Measurements from ENCODE around the gene ASAP2.

ASAP2 gene

DNA sequence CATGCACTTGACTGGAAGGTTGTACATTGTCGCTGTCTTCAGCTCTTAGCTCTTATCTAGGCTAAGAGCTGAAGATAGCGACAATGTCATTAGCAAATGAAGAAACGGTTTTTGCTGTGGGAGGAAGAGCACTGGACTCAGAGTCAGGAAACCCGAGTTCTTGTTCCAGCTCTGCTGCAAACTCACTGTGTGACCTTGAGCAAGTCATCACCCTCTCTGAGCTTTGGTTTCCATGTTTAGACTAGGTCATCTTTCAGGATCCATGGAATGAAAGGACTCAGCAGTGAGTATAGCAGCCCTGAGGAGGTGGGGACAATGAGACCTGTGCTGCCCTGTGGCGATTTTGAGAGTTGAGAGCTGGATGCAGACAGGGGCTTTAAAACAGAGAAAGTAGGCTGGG, 85.3 kb downstream of the ASAP2 start:
- no peak overlapping the region for H3K4me3 ChIP-seq (ENCODE audit: low read depth, low read length)

DNA sequence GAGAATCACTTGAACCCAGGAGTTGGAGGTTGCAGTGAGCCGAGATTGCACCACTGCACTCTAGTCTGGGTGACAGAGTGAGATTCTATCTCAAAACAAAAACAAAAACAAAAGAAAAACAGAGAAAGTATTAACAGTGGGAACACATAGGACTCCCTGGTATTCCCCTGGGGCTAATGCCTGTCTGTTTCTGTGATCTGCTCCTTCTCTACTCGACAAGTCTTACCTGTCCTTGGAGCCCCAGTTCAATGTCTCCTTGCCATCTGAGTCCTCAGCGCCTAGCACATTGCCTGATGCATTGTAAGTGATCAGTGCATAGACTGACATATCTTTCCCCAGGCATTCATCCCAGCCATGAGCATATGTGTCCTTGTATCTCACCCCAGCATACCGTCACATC, 85.8 kb downstream of the ASAP2 start:
- no peak overlapping the region for H3K4me3 ChIP-seq (ENCODE audit: low read depth, low read length)

DNA sequence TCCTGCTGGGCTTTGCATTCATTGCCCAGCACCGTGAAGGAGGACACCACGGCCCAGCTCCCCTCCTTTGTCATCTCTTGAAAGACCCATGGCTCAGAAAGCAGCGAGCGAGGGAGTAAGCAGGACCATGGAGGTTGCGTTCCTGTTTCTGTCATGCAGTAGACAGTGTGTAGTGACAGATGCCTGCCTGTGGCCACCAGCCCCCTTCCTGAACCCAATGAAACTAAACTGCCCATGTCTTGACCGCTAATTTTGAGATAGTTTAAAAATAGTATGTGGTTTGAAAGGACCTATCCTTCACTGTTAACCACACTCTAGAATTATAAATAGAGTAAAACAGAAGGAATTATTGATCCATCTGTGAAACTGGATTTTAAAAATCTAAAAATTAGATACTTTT, 88.2 kb downstream of the ASAP2 start:
- no peak overlapping the region for H3K4me3 ChIP-seq (ENCODE audit: low read depth, low read length)

DNA sequence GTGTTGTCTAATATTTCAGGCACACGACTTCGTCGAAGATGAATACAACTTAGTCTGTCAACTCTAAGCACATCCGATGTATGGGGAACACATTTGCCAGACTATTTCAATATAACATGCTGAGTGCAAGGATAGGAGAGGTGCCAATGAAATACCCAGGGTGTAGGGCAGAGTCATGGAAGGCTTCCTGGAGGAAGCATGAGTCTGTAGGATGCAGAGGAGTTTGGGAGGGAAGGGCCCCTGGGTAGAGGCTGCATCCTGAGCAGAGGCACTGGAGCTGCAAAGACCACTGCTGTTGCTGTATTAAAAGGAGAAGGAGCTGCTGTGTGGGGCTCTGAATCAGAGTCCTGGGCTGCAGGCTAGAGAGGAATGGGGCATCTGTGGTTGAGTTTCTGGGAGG, 89.9 kb downstream of the ASAP2 start:
- H3K4me3 ChIP-seq (ENCODE audit: low read depth, low read length) = no peak overlapping the region

DNA sequence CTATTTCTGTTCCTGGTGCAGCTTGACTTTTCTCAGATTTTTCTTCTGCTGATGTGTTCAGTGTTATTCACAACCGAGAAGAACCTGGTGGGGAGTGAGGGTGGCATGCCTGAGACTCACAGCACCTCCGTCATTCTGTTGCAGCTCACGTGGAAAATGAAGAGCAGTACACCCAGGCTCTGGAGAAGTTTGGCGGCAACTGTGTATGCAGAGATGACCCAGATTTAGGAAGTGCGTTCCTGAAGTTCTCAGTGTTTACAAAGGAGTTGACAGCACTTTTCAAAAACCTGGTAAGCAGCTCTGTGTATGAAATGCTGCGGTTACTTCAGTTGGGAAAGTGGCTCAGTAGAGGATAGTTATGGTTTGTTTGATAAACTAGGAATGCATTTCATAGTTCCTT, 90.5 kb downstream of the ASAP2 start:
- no peak overlapping the region for H3K4me3 ChIP-seq (ENCODE audit: low read depth, low read length)

DNA sequence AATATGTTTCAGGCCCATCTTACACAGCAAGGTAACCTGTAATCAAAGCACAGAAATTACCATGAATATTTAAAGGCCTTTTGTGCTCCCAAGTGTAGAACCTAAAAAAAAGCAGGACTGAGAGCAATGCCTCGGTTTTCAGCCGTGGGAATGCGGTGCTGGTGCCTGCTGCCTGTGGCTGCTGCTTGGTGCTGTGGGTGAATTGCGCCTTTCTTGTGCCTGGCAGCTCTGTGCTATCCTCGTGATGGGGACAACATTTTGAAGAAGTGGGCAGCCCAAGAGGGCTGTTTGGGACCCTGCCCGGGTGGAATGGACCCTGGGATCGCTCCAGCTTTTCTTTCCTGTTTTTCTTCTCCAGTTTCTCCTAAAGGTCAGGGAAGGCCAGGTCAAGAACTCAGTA, 91.2 kb downstream of the ASAP2 start:
- H3K4me3 ChIP-seq (ENCODE audit: low read depth, low read length) = no peak overlapping the region

DNA sequence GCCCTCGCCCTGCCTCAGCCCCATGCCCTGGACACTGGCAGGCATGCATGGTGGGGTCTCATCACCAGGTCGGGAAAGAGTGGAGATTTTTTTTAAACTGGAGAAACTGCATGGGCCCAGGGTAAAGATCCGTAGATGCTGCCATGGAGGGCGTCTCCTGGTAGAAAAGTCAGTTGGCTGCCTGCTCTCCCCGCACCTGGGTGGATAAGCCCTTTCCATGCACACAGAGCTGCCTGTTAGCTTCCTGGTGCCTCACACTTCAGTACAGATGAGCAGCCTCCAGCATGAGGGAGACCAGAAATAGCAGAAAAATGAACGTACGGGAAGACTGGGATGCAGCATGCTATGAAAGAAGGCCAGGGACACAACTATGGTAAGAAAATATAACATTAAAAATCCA, 92.0 kb downstream of the ASAP2 start:
- no peak overlapping the region for H3K4me3 ChIP-seq (ENCODE audit: low read depth, low read length)

DNA sequence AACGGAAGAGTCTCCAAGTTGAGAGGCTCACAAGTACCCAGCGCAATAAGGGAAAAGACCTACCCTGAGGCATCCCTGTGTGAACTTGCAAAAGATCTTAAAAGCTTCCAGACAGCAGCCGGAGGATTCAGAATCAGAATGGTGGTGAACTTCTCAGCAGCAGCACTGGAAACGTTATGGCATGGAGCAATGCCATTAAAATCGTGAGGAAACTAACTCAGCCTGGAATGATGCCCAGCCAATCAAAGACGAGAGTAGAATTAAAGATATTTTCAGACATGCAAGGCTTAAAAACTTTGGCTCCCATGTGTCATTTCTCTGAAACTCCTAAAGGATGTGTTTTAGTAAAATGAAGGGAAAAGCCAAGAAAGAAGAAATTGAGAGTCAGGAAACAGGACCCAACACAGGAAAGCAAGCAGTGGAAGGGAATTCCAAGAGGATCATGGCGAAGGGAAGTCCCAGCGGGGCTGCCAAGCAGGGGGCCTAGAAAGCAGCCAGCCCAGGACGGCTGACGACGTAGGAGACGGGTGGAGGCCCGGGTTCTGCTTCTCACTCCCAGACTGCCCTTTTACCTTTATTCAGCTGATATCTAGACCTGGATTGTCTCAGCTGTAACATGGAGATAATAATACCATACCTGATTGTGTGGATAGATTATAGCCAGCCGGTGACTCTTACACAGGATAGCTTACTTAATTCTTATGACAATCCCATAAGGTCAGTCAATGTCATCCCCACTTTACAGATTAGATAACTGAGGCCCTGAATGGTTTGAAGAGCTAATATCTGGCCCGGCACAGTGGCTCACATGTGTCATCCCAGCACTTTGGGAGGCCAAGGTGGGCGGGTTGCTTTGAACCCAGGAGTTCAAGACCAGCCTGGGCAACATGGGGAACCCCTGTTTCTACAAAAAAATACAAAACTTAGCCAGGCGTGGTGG, 92.8 kb downstream of the ASAP2 start:
- no peak overlapping the region for H3K4me3 ChIP-seq (ENCODE audit: low read depth, low read length)

DNA sequence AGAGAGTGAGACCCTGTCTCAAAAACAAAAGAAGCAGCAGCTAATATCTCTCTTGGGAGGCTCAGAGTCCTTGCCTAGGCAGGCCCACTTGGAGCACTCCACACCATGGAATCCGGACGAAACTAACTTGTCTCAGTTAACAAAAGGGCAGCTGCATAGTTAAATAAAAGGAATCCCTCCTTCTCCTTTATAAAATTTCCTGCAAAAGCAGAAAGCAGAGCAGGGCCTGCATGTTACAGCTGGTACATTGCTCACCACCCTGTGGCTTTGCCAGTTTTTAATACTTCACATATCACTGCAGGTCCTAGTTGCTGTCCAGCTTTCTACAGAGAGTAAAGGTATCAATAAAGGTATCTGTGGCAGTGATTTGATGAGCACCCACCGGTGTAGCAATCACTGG, 93.6 kb downstream of the ASAP2 start:
- no peak overlapping the region for H3K4me3 ChIP-seq (ENCODE audit: low read depth, low read length)

DNA sequence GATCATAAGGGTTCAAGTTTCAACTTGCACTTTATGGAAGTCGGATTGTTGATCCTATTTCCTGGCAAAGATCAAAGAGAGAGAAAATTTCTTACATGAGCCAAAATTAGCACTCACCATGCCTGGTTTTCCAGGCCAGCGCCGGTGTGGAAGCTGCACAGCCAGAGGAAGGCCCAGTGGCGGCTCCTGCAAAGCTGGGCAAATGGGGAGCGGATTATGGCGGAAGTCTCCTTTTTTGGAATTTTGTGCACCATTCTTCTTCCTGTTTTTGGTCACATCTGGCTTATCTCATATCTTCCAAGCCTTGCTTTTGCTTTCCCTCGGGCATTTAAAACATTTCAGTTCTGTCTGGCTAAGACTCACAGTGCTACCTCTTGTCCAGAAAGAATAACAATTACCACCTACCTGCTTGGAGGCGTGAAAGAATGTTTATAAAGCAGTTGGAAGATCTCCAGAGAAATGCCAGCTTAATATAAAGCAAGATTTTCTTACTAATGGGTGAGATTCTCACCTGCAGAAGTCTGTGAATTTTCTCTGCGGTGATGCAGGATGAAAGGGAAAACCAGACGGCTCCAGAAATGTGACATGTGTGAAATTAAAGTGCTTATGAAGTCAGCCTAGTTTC, 94.3 kb downstream of the ASAP2 start:
- no peak overlapping the region for H3K4me3 ChIP-seq (ENCODE audit: low read depth, low read length)

DNA sequence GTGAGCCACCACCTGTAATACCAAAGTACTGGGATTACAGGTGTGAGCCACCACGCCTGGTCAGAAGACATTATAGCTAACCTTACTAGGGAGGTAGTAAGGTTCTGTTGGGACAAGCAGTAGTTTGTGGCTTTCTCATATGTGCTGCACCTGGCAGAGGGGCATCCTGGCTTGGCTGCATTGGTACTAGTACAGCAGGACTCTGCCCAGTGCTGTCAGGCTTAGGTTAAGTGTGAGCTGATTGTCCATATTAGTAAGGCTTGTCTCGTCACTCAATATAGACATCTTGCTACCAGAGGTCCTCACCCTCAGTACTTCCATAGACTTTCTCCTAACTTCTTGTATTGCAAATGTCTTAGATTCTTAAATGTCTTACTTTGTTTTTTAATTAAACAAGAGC, 96.1 kb downstream of the ASAP2 start:
- no peak overlapping the region for H3K4me3 ChIP-seq (ENCODE audit: low read depth, low read length)

DNA sequence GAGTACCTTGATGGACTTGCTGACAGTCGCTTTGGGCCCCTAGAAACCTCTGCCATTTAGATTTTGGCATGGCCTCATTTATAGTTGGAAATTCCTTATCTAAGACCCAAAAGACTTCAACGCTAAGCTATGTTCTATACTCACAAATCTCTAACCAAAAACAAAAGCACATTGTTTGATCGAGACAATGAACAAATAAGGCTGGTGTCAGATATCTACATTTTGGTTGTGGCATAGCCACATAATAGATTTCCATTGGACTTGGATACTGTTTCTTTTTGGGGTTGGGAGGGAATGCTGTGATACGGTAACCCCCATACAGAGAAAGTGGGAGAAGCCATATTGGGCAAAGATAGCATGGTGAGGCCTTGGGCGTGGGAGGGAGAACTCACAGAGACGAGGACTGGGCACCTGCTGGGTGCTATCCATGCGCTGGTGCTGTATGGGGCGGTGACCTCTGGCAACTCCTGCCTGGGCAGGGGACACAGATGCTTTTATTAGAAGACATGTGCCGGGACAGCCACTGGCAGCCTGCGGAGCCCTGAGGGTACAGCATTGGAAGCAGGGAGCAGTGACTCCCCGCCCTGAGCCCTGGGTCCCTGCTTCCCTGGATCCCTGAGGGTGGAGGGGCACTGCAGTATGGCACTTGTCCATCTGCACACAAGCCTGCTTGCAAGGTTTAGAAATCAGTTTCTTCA, 97.1 kb downstream of the ASAP2 start:
- no peak overlapping the region for H3K4me3 ChIP-seq (ENCODE audit: low read depth, low read length)

DNA sequence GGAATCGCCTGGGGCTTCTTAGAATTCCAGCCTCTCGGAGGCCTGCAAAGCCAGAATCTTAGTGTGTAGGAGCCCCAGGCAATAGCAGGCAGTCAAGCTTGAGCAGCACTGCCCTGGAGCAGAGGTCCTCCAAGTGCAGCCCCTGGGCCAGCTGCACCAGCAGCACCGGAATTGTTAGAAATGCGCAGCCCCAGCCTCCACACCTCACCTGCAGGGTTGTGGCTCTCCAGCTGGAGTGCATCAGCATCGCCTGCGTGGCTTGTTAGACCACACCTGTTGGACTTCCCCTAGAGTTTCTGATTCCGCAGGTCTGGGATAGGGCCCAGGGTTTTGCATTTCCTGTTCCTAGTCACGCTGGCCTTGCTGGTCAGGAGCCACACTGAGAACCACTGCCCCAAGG, 100.3 kb downstream of the ASAP2 start:
- H3K4me3 ChIP-seq (ENCODE audit: low read depth, low read length) = no peak overlapping the region

DNA sequence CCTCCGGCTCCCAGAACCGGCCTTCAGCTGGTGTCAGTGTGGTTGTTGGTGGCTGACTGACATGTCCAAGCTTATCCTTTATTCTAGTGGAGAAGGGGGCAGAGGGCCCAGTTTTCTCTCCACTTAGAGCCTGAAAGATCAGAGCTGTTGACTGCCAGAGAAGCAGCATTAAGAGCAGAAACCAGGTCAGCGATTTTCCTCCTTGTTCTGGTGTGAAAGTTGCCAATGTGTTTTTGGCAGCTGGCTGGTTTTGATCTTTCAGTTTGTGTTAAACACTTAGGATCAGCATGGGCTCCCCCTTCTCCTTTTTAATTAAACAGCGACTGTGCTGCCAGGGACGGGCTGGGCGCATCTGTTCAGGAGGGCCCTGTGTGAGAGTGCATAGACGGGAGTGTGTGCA, 100.9 kb downstream of the ASAP2 start:
- no peak overlapping the region for H3K4me3 ChIP-seq (ENCODE audit: low read depth, low read length)

DNA sequence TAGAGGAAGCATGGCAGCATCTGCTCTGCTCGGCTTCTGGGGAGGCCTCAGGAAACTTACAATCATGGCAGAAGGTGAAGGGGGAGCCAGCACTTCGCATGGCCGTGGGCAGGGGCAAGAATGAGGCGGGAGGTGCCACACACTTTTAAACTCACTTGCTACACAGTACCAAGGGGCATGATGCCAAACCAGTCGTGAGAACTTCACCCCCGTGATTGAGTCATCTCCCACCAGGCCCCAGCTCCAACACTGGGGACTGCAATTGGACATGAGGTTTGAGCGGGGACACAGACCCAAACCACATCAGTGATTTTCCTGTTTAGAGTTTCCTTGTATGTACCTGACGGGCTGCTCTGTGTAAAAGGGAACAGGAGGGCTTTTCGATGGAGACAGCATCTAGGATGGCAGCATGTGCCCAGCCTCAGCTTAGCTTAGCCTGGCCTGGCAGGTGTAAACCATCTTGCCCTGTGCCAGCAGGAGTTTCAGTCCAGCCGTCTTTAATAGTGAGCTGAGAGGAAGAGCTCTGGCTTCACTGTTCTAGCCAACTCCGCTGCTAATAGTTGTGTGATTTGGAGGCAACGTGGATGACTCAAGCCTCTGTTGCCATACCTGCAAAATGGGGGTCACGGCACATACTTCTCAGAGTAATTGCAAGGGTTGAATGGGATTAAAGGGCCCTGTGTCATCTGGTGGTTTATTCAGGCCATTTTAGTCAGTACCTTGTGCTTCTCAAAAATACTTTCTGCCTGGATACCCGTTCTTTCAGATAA, 101.8 kb downstream of the ASAP2 start:
- no peak overlapping the region for H3K4me3 ChIP-seq (ENCODE audit: low read depth, low read length)

DNA sequence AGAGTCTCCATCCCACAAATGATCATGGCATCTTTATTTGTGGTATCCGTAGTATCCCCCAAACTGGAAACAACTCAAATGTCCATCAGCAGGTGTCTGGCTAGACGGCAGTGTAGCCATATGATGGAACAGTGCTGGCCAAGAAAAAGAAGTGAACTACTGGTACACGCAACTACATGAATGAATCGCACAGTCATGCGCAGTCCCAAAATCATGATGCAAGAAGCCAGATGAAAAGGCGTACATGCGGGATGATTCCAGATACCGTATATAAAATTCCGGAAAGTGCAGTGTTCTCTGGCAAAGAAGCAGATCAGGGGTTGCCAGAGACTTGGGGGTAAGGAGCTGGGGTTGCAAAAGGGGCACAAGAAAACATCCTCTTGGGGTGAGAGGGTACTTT, 102.5 kb downstream of the ASAP2 start:
- no peak overlapping the region for H3K4me3 ChIP-seq (ENCODE audit: low read depth, low read length)

DNA sequence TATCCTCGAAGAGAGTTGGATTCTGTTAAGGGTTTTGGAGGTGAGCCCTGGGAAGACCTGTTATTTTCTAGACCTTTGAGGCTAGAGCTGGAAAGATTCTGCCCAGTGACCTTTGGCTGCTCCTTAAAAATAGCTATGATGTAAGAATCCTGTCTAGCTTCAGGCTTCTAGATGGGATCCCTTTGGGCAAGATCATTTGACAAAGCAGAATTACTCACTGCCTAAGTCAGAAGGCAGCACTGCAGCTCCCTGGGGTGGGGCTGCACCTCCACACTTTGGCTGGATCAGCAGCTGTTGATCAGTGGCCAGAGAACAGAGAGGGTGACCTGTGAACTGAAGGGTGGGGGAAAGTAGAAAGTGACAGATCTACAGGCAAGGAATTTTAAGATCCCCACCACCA, 103.8 kb downstream of the ASAP2 start:
- no peak overlapping the region for H3K4me3 ChIP-seq (ENCODE audit: low read depth, low read length)

DNA sequence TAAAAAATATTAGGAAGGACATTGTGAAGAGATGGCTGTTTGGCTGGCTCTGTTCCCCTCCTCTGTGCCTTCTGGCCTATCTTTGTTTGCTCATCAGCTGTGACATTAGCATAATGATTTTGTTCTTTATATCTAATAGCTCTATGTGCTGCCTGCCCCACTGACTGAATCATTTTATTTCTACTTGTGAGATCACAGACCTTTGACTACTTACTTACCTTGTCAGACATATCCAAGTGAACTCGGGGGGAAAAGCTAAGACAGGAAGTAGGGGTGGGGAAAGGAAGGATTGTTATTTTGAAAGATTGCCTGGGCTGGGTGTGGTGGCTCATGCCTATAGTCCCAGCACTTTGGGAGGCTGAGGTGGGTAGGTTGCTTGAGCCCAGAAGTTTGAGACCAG, 104.2 kb downstream of the ASAP2 start:
- H3K4me3 ChIP-seq (ENCODE audit: low read depth, low read length) = no peak overlapping the region

DNA sequence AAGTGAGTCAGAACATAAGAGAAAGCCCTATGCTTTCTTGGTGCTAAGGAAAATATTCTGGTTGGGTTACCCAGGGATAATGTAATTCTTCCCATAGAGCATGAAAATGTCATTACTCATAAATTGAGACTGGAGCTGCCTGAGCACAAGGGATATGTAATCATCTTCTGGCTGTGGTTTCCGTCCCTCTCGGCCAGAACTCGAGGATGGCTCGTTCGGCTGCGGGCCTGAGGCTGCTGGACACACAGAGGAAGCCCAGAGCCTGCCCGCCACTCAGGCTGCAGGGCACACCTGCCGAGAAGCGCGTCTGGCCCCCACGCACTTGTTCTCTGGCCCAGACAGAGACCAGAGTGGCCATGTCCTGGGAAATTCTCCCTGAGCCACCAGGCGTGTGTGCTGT, 104.9 kb downstream of the ASAP2 start:
- H3K4me3 ChIP-seq (ENCODE audit: low read depth, low read length) = no peak overlapping the region

DNA sequence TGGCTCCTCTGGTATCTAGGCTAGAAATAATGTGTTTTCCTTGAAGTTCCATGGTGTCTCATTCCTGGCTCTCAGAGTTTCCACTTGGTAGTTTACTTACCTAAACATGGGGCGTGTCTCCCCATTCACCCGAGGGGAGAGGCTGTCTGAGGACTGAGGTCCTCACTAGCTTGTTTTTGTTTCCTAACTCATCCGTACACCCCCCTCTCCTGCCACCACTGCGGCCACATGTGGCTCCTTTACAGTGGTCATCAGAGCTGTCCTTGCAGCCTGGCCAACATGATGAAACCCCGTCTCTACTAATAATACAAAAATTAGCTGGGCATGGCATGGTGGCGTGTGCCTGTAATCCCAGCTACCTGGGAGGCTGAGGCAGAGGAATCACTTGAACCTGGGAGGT, 106.0 kb downstream of the ASAP2 start:
- H3K4me3 ChIP-seq (ENCODE audit: low read depth, low read length) = no peak overlapping the region

DNA sequence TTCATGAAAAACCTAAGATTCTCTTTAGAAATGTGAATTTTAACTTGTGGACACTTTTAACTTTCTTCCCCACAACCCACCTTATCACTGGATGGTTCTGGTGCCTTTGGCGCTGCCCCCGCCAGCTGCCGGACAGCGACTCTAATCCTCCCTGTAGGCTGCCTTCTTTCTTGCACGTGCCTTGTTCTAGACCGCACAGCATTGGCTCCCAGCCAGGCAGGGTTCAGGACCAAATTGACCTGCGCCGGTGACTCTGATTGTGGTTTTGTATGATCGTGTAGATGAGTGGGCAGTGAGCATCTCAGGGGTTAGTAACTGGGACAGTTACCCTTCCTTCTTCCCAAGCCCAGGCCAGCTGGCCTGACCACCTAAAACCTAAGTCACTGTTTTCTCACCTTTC, 106.8 kb downstream of the ASAP2 start:
- H3K4me3 ChIP-seq (ENCODE audit: low read depth, low read length) = no peak overlapping the region

Measured in iPS-11a (cell line).